Measurements from ENCODE around the gene ZNF584.
"Not testable (repeated sequence)": the region's sequence is repeated elsewhere in the genome, so short reads cannot be mapped to it uniquely, and the experiment has no call there.

The ZNF584 gene

DNA sequence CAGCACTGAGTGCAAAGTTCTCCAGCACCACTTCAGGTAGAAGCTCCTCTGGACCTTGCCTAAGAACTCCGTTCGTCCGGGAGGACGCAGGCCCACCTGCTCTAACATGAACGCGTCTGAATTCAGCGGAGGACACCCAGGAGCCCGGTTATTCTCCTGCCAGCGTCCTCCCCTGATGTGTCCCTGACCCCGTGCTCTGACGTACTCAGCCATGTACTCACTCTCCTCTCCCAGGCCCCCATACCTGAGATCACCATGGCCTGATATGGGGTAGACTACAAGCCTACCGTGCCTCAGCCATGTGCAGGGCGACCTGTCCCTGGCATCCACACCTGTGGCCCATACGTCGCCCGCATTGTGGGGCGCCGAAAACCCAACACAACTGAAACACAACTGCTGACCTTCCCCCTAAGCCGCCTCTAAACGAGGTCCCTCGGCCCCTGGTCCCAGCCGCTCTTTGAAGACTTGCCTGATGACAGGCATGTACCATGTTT is 744 bp upstream of the ZNF584 start:
- DNase-seq: no peak

GRCh38 chr19:58409010-58409790 is 751 bp downstream of the ZNF584 start:
- no peak for DNase-seq

GRCh38 chr19:58416604-58417003 is 8.2 kb downstream of the ZNF584 start:
- DNase-seq: no peak

GRCh38 chr19:58417071-58417470 is 8.6 kb downstream of the ZNF584 start:
- DNase-seq: no peak

DNA sequence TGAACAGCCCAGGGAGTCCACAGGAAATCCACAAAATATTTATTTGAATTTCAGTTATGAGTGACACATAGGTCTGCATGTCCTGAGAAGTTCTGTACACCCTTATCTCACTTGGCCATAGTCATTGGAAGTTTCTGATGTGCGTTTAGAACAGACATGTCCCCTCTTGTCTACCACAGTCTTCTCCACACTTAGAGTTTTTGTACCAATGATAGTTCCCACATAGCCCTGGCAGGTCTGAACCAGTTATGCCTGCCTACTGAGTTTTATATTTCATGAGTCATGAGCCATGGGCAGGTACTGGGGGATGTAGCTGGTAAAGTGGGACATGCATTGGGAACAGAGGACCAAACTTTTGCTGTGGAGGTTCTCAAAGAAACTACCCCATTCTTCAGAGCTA is 20.2 kb downstream of the ZNF584 start:
- no peak for DNase-seq

DNA sequence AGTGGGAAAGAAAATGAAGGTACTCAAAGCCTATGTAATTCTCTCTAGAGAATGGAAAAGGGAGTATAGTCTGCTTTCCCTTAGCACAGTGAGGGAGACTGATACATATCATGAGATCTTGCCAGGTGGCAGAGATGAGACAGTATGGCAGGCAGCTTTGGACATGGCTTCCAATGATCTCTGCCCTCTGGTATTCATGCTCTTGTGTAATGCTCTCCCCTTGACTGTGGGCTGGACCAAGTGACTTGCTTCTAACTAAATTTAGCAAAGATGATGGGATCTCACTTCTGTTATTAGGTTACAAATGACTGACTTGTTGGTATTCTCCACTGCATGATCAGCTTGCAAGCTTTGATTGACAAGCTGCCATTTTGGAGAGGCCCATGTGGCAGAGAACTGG is 21.3 kb downstream of the ZNF584 start:
- DNase-seq: no peak

DNA sequence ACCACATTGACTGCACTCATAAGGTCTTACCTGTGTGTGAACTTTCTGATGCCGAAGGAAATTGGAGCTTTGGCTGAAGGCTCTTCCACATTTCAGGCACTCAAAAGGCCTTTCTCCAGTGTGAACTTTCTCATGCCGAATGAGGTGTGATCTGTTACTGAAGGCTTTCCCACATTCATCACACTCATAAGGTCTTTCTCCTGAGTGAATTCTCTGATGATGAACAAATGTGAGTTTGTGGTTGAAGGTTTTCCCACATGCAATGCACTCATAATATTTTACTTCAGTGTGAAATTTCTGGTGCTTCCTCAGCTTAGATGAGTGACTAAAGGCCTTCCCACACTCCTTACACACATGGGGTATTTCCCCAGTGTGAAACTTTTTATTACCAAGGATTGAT is 25.8 kb downstream of the ZNF584 start:
- no peak for DNase-seq

- DNase-seq: peak; percentile 98
These were observed 31.4 kb downstream of the ZNF584 start, which contains the start of gene ZNF132 for GRCh38 chr19:58439576-58440554. Gene ZNF132, minus strand, starts transcription at chr19:58440153. Its CDS starts 332 bp downstream, at chr19:58439821.

GRCh38 chr19:58440556-58440955 is 32.1 kb downstream of the ZNF584 start:
- no peak for DNase-seq

DNA sequence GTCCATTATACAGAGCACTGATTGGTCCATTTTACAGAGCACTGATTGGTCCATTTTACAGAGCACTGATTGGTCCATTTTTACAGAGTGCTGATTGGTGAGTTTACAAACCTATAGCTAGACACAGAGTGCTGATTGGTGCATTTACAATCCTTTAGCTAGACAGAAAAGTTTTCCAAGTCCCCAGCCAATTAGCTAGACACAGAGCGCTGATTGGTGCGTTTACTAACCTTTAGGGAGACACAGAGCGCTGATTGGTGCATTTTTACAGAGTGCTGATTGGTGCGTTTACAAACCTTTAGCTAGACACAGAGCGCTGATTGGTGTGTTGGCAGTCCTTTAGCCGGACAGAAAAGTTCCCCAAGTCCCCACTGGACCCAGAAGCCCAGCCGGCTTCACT is 34.5 kb downstream of the ZNF584 start:
- not testable (repeated sequence) for DNase-seq

- not testable (repeated sequence) for DNase-seq
These were observed 40.4 kb downstream of the ZNF584 start for GRCh38 chr19:58448860-58449259.

- DNase-seq: not testable (repeated sequence)
These were observed 41.5 kb downstream of the ZNF584 start for GRCh38 chr19:58449980-58450379.

DNA sequence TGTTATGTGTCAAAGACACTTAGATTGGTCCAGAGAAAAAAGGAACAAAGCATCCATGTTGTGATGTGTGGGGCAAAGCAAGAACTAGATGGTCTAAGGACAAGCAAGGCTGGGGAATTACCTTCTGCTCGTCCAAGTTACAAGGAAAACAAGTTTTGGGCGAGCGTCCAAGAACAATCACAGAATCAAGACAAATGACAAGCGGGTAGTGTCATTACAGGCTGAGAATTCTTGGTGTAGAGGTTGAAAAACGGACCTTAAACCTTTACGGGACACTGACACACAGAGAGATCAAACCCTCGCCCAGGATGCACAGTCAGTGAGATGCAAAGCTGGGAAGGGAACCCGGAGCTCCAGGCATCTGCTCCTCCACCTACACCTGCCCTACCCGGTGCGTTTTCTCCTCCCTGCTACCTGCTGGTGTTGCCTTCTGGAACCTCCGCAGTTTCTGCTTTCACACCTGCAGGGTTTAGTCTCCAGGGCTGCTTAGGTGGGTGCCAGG is 42.5 kb downstream of the ZNF584 start:
- DNase-seq: no peak

DNA sequence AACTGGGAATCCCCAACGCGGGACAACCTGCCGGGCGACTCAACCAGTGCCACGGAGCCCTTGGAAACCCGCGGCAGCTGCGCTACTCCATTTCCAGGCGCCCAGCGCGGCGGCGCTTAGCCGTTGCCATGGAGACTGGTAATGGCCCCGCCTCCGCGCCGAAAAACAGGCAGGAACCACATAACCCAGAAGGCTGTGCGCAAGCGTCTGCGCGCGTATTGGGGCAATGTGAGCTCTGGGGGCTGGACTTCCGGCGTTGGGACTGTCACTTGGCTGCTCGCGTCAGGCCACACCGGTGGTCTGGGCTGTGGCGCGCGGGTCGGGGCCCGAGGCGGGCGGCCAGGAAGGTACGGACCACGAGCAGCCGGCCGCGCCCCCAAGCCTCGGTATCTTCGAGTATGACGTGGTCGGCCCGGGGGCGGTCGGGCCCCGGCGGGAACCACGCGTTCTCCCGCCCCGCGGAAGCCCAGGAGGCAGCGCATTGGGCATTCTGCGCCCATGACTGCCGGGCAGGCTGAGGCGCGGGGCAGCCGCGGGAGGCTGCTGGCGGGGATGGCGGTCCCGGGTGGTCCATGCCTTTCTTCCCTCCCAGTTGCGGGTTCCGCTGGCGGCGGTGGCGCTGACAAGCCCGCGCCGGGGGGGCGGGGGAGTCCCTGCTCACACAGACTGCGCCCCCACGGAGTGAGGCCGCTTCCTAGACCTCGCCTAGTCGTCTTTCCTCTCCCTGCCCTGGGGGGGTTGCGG is 43.1 kb downstream of the ZNF584 start, which contains the start of gene ZNF324B:
Gene ZNF324B (plus strand): TSS at position 265 of the 744 bp plus-strand sequence. CDS start 2,080 bp downstream, outside the sequence.
- peak; percentile 97 for DNase-seq

- DNase-seq: no peak
These were observed 45.3 kb downstream of the ZNF584 start for GRCh38 chr19:58453743-58454142.

DNA sequence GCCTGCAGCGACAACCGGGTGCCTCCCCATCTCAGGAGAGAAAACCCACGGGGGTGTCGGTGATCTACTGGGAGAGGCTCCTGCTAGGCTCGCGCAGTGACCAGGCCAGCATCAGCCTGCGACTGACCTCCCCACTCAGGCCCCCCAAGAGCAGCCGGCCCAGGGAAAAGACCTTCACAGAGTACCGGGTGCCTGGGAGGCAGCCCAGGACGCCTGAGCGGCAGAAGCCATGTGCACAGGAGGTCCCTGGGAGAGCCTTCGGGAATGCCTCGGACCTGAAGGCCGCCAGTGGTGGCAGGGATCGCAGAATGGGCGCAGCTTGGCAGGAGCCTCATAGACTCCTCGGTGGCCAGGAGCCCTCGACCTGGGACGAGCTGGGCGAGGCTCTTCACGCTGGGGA is 46.9 kb downstream of the ZNF584 start:
- no peak for DNase-seq

GRCh38 chr19:58456111-58456510 is 47.7 kb downstream of the ZNF584 start:
- DNase-seq: no peak

GRCh38 chr19:58460039-58460438 is 51.6 kb downstream of the ZNF584 start:
- no peak for DNase-seq

- DNase-seq: no peak
These were observed 57.8 kb downstream of the ZNF584 start for GRCh38 chr19:58466089-58466759.

GRCh38 chr19:58466760-58467589 is 58.5 kb downstream of the ZNF584 start, which contains the start of gene ZNF324:
Gene ZNF324, plus strand, starts transcription at chr19:58467080. Its CDS starts 2,106 bp downstream, at chr19:58469186.
- DNase-seq: peak; percentile 97
